Ecto neural progenitor cell (in vitro differentiated cells): Measurements from ENCODE around the gene RAB3B.
"Not testable (repeated sequence)": the region's sequence is repeated elsewhere in the genome, so short reads cannot be mapped to it uniquely, and the experiment has no call there.

Experiments
- DNase-seq: peaks from one replicate; pipeline ENCODE4 v3.0.0-alpha.2; 2018; ENCODE audit warnings: low spot score

The RAB3B gene

DNA sequence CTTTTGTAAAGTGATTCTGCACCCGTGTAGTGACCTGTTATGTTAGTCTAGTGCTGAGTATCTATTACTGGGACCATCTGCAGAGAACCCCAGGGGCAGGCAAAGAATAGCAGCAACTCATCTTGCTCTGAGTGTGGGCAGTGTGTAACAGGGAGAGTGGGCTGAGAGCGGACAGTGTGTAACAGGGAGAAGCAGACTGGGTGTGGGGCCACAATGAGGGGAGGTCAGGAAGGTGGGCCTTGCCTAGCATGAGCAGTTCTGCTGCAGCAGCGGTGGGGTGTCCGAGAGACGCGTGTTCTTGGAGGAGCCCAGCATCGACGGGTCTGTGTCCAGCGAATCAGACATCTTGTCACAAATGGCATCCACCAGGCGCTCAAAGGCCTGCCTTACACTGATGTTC, 70.8 kb downstream of the RAB3B start:
- DNase-seq: peak; percentile 58

DNA sequence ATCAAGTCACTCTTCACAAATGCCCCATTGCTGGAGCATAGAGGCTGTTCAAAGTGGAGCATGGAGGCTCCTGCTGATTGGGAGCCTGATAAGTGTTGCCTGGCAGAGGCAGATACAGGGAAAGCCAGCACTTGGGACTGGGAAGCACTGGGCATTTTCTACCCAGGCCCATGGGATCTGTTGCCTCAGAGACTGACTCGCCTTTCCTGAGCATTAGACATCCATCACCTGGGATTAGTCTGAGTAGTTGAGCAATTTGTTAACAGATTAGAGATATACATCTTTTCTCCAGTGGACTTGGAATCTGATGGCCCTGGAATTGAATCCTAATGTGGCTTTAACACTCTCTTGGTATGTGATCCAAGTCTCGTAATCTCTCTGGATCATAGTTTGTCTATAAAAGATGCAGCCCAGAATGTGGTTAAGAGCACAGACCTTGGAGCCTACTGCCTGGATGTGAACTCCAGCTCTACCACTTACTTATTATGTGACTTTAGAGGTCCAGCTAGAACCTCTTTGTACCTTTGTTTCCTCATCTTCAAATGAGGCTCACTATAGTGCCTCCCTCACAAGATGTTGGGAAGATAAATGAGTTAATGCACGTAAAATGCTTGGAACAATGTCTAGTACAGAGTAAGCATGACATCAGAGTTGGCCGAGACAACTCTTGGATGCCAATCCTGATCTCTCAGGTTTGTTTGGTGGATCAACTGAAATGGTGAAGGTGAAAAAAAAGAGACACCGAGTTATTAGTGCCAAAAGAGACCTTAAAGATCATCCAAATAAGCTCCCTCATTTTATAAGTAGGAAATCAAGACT, 73.7 kb downstream of the RAB3B start:
- no peak for DNase-seq

DNA sequence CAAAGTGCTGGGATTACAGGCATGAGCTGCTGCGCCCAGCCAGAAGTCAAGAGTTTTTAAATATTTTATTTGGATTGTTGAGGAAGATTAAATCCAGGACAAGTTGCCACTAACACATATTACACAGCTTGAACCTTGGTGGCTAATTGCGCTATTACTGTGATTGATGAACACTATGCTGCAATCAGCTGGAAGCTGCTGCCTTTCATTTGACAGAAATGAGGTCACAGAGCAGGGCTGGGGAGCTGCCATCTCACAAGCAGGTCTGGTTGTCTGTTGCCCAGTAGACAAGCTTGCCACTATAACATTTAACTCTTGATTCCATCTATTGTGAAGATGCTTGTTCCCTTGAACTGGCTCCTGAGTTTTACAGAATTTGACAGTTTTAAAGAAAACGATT, 74.5 kb downstream of the RAB3B start:
- no peak for DNase-seq

DNA sequence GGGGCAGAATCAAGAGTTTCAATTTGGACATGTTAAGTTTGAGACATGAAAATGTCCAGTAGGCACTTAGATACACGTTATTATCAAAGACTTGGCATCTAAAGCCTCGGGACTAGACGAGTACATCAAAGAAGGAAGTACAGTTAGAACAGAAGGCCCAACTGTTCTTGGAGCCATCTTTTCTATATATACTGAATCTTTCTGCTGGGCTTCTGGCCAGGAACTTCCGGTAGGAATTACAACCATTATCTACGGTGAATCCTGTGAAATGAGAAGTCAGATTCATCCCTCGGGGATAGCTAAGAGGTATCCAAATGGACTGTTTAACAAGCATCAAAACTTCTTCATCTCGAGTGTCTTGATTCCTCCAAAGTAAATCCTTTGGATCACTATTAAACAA, 77.6 kb downstream of the RAB3B start:
- DNase-seq: no peak

DNA sequence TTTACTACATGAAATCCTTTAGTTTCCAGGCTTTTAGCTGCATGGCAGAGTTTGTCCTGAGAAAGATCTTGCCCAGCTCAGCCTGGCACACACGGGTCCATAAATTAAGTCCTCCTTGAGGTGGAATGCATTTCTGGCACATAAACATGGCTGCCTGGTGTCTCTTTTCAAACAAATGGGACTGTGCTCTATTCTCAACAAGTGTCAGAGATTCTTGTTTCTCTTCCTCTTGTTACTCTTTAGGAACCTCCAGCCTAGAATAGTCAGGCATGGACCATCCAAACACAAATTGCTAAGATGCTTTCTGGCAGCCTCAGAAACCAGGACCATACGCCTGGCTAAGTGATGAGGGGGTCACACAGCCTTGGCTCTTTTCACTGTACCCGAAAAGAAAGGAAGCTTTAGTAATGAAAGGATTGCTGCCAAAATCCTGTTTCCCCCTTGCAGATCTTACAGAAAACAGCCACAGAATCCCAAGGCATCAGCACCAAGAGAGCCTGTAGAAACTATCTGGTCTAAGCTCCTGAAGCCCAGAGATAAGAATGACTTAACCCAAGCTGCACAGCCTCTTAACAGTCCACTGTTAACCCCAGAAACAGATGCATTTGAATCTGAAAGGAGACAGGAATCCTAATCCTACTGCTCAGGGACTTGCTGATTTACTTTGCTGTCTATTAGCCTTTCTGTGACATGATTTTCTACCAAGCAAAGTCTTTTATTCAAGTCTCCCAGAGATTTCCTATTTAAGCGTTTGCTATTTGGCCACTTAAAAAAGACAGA, 80.1 kb downstream of the RAB3B start:
- no peak for DNase-seq

DNA sequence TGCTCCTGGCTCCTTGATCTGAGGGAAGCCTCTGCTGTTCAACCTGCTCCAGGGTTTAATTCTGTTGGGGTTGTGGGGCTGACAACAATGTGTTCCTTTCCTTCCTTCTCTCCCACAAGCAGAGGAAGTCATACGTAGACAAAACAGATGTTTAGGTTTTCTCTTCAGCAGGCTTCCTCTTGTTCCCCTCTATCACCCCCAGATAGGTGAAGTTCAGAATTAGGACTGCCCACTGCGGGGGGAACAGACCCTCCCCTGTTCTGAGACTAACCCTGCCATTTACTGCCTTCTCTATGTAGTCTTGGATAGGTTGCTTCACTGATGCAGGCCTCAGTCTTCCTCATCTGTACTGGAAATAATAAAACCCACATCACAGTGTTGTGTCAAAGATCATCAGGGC, 82.0 kb downstream of the RAB3B start:
- DNase-seq: no peak

DNA sequence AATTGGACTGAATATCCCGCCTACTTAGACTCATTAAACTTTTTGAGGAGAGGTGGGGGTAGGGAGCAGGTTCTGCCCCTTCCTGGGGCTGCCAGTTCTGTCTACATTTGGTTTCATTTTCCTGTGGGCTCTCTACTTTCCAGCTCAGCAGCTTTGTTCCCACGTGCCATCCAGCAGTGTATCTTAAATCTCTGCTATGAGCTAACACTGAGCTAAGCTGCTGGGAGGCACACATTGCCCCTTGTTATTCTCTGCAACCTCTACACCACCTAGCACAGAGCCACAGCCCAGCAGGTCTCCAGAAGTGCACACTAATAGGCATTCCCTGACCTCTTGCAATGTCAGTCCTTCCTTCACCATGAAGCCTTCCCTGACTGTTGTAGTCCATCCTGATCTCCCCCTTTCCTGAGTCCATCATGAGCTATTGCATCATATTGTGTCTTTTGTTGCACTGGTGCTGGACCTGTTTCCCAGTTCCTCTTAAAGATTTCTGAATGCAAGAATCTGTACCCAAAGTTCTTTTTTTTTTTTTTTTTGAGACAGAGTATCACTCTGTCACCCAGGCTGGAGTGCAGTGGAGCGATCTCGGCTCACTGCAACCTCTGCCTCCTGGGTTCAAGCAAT, 83.3 kb downstream of the RAB3B start:
- DNase-seq: no peak

DNA sequence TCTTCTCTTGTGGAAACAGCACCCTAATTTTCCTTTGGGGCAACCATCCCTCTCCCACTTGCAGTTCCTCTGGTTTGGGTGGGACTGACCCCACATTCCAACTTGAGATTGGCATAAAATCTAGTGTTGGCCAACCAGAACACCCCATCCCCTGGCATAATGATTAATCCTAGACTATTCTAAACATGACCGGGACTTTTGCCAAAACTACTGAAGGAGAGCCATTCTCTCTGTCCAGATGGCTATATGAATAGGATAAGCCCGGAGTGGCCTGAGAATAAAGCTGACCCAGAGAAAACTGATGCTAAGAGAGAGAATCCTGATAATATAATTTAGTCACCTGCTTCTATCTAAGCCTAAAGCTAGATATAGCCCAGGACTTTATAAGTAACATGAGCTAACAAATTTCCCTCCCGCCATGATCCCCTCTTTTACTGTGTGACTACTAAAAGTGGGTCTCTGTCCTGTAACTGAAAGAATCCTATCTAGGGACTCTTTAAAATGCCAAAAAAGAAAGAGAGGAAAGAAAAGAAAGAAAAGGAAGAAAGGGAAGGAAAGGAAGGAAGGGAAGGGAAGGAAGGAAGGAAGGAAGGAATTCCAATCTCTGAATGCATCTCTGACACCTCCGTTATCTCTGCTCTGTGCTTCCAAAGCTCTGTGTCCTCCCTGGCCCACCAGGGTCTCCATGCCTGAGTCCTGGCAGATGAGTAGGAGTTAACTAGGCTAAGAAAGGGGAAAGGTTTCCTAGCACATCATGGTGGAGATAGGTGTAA, 84.0 kb downstream of the RAB3B start:
- DNase-seq: no peak

DNA sequence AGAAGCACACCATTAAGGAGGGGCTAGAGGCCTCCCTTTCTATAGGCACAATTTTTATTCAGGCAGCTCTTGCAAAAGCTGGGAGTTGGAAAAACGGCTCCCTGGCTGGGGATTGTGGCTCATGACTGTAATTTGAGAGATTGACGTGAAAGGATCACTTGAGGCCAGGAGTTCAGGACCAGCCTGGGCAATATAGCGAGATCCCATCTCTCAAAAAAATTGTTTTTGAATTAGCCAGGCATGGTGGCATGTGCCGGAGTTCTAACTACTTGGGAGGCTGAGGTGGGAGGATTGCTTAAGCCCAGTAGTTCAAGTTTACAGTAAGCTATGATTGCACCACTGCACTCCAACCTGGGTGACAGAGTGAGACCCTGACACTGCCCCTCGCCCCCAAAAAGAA, 88.0 kb downstream of the RAB3B start:
- DNase-seq: no peak

DNA sequence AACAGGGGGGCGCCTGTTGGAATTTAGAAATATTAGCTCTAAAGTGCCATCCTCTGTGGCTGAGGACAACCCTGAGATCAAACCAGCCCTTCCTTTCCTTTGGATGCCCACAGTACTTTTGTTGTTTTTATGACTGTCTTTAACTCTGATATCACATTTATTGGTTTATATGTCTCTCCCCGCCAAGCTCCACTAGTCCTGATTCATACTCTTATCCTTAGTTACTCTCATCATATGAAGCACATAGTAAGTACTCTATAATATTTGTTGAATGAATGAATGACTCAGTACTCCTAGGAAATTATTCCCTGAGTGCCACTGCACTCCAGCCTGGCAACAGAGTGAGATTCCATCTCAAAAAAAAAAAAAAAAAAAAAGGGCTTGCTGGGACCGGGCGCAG, 89.3 kb downstream of the RAB3B start:
- no peak for DNase-seq

DNA sequence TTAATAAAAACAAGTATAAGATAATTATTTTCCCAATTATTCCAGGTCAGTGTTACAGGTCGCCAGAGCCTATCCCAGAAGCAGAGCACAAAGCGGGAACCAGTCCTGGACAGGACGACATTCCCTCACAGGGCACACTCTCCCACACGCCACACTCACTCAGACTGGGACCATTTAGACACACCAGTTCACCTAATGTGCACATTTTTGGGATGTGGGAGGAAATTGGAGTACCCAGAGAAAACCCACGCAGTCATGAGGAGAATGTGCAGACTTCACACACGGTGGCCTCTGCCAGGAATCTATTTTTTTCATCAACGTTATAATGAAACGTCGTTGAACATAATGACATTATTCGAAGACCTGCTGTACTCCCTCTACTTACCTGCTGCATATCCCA, 91.5 kb downstream of the RAB3B start:
- no peak for DNase-seq

DNA sequence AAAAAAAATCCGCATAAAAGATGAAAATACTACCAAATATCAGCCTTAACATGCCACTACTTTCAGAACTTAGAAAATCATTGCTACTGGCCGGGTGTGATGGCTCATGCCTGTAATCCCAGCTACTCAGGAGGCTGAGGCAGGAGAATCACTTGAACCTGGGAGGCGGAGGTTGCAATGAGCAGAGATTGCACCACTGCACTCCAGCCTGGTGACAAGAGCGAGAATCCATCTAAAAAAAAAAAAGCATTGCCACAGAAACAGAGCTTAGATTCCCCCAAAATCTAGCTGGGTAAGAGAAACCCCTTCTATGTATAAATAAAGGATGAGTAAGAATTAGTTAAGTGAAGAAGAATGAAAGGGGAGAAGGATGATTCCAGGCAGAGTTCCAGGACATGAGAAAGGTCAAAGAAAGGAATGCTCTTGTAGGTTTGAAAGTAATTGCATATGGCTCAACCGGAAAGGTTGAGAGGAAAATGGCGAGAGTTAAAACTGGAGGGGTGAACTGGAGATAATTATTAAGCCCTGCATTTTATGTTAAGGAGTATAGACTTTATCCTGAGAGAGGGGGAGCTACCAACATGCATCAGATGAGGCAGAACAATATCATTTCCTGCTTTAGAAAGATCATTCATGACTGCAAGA, 92.3 kb downstream of the RAB3B start:
- no peak for DNase-seq

DNA sequence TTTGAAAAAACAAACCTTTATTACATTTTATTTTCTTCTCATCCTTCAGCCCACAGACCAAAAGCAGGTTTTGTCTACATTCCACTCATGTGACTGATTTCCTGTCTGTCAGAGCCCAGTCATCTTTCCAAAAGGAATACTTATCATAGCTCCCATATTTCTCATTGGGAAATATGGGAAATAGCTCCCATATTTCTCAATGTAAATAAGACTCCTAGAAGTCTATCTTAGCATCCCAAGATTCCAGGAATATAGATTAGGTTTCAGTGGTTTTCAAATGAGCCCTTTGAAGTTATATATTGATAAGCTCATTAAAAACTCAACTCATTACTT, 92.8 kb downstream of the RAB3B start:
- DNase-seq: no peak

DNA sequence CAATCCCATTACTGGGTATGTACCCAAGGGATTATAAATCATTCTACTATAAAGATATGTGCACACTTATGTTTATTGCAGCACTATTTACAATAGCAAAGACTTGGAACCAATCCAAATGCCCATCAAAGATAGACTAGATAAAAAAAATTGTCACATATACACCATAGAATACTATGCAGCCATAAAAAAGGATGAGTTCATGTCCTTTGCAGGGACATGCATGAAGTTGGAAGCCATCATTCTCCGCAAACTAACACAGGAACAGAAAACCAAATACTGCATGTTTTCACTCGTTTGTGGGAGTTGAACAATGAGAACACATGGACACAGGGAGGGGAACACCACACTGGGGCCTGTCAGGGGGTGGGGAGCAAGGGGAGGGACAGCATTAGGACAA, 95.8 kb downstream of the RAB3B start:
- not testable (repeated sequence) for DNase-seq

DNA sequence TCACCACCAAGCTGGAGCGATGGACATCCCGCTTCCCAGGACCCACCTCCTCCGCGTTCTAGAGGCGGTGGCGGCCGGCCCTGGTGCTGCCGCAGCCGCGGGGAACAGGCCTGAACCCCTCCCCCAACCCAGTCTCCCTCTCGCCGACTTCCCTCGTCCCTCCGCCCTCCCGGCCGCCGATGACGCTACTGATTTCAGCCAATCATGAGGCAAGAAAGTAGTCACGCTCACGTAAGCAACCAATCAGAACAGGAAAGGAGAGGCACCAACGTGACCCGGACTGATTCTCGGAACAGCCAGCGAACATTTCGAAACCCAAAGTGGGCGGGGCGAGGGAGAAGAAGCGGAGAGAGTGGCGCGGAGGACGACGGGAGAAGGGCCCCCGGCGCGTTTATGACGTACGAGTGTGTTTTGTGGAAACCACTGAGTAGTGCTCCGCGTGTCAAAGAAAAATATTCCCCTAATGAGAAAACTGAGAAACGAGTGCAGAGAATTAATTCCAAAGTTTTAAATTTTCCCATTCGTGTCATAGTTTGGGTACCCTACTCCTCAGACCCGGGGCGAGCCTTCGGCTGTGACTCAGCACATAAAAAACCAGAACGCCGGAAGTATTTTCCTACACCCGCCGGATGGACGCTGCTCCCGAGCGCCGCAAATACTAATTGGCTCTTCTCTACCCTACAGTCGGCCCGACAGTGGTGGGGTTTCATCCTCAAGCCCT, 111.7 kb downstream of the RAB3B start, which contains the start of gene NRDC:
NRDC (minus strand) TSS at position 112 of the 721 bp plus-strand sequence. CDS start 112 bp downstream, outside the sequence.
- DNase-seq: peak; percentile 99

DNA sequence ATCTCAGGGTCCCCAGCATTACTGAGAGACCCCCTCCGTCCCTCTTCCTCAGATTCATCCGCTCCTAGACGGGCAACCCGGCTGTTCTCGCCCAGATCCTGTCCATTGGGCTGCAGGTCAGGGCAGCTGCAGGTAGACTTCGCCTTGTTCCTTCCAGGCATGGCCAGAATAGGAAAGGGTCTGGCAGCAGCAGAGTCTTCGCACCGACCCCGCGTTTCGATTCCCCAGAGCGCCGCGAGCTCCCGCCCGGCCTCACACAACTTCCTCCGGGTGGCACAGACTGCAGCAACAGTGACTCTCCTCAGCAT, 112.2 kb downstream of the RAB3B start:
- no peak for DNase-seq

DNA sequence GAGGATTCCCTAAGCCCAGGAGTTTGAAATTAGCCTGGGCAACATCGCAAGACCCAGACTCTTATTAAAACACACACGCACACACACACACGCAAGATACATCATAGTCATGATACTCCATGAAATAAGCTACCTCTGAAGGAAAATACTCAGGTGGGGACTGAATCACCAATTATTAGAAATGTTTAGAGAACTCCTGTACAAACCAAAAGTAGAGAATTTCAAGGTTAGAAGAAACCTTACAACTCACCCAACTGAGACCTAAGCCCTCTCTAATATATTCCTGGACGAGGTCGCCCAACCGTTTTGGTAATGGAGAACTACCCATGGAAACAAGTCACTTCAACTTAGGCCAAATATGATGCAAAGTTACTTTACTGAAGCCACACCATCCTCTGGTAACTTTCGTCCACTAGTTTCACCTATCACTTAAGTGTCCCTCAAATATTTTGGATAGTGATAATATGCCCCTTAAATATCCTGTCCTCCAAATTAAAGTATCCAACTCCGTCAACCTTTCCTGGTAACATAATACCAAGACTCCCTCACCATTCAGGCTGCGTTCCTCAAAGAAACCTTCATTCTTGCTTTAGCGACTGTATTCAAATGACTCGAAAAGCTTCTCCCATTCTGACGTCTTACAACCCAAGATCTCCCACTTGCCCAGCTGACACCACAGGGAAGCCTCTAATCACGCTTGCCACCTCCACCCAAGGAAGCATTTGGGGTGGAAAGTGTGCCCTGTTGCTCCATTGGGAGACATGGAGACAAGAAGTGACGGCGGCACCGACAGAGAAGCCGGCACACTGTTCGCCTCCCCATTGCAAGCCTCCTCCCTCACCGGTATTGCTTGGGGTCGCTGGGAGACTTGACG, 112.8 kb downstream of the RAB3B start:
- DNase-seq: no peak

DNA sequence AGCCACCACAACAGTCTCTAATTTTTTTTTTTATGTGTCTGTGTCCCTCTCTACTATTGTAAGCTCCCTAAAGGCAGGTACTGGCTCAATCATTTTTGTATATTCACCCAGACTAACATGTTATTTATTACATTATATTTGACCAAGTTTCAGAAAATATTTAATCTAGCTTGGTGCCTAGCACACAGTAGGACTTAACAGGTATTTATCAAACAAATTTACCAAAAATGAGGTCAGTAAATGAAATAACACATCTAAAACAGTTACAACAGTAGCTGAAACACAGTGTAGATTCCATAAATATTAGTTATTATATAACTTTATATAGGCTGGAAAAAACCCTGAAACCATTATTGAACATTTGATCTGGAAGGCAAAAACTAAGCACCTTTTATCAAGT, 114.7 kb downstream of the RAB3B start:
- no peak for DNase-seq

DNA sequence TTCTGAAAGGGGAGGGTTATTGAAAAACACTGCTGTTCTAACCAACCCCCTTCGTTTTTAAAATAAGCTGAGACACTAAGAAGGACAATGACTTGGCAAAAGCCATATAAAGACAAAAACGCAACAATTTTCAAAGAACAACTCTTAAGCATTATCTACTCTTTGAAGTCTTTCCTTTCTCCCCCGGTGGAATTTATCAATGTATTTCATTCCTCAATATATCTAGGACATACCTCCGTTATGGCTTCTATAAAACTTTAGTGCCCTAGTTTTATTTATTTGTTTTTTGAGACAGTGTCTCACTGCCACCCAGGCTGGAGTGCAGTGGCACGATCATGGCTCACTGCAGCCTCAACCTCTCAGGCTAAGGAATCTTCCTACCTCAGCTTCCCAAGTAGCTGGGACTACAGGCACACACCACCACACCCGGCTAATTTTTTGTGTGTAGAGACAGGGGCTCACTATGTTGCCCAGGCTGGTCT, 115.2 kb downstream of the RAB3B start:
- no peak for DNase-seq

DNA sequence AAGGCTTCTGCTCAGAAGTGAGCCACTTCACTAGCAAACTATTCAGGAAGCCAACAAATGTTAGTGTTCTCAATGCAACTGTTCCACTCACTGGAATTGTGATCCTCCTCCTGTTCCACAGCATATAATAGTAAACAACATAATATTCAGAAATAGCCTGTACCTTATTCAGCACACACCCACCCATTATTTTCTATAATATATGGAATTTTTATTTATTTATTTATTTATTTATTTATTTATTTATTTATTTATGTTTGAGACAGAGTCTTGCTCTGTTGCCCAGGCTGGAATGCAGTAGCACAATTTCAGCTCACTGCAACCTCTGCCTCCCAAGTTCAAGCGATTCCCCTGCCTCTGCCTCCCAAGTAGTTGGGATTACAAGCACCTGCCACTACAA, 117.2 kb downstream of the RAB3B start:
- not testable (repeated sequence) for DNase-seq
